CD14-positive monocyte (primary cell): ENCODE measurements around the gene FTHL17. TPM values are rescaled to one million over a fixed set of nuclear protein-coding genes. Genes with fewer than 3 reads are reported as not detected.

Experiments
- DNase-seq, 3 donors: peaks; one replicate each; pipeline ENCODE4 v3.0.0-alpha.2; 2011 to 2022
- H2AFZ ChIP-seq: 2 replicates; pipeline ENCODE4 v1.6.0; 2012; ENCODE audit warnings: mild to moderate bottlenecking, low read depth, low read length, inconsistent platforms; ENCODE audit not compliant: insufficient read depth, poor library complexity, severe bottlenecking
- H3K27ac ChIP-seq, 2 donors: 1 replicate in 1 of 2; 2 replicates in 1 of 2; pipeline ENCODE4 v1.5.1; 2012 to 2013; ENCODE audit warnings: low read length in 2 of 2, control low read depth in 1 of 2, inconsistent platforms in 1 of 2, low read depth in 1 of 2, mild to moderate bottlenecking in 1 of 2
- H3K27me3 ChIP-seq, 2 donors: one replicate each; pipeline versions ENCODE4 v1.6.0 to v1.6.1; 2011 to 2013; ENCODE audit warnings: low read length in 2 of 2; ENCODE audit not compliant: control insufficient read depth in 2 of 2, insufficient read depth in 2 of 2
- H3K36me3 ChIP-seq, 2 donors: replicated peaks in 1 of 2; 1 replicate in 1 of 2; 2 replicates in 1 of 2; pipeline versions ENCODE4 v1.5.1 to v1.6.1; 2012 to 2013; ENCODE audit warnings: low read length in 2 of 2, control low read depth in 1 of 2, inconsistent platforms in 1 of 2, mild to moderate bottlenecking in 1 of 2; ENCODE audit not compliant: insufficient read depth in 2 of 2, control insufficient read depth in 1 of 2
- H3K4me1 ChIP-seq, 2 donors: 1 replicate in 1 of 2; 2 replicates in 1 of 2; pipeline versions ENCODE4 v1.5.1 to v1.6.1; 2012 to 2013; ENCODE audit warnings: low read length in 2 of 2, control low read depth in 1 of 2, inconsistent platforms in 1 of 2, mild to moderate bottlenecking in 1 of 2, moderate library complexity in 1 of 2; ENCODE audit not compliant: insufficient read depth in 2 of 2, control insufficient read depth in 1 of 2
- H3K4me2 ChIP-seq: replicated peaks from 2 replicates; pipeline ENCODE3; 2012; ENCODE audit warnings: low read length, moderate library complexity, mild to moderate bottlenecking; ENCODE audit not compliant: poor library complexity, severe bottlenecking; ENCODE audit errors: extremely low read depth
- H3K4me3 ChIP-seq, 3 experiments: fragments of 200-600 bp in 1 of 3; sonication (generic) in 1 of 3; replicated peaks in 1 of 3; 1 replicate in 2 of 3; 2 replicates in 1 of 3; pipeline ENCODE4 v1.5.1; 2011 to 2013; ENCODE audit warnings: low read length in 3 of 3, mild to moderate bottlenecking in 3 of 3, control low read depth in 2 of 3, low read depth in 2 of 3, inconsistent platforms in 1 of 3, moderate library complexity in 1 of 3
- H3K79me2 ChIP-seq: 2 replicates; pipeline ENCODE4 v1.6.0; 2012; ENCODE audit warnings: mild to moderate bottlenecking, control low read depth, inconsistent platforms, low read length, moderate library complexity; ENCODE audit not compliant: insufficient read depth
- H3K9ac ChIP-seq: 2 replicates; pipeline ENCODE4 v1.6.0; 2017; ENCODE audit warnings: low read length, mild to moderate bottlenecking; ENCODE audit not compliant: insufficient read depth, poor library complexity, severe bottlenecking
- H3K9me3 ChIP-seq, 2 donors: replicated peaks in 1 of 2; 1 replicate in 1 of 2; 2 replicates in 1 of 2; pipeline versions ENCODE4 v1.5.1 to v1.6.1; 2012 to 2013; ENCODE audit warnings: low read length in 2 of 2, control low read depth in 1 of 2; ENCODE audit not compliant: control insufficient read depth in 1 of 2, insufficient read depth in 1 of 2
- H4K20me1 ChIP-seq: 2 replicates; pipeline ENCODE4 v1.6.0; 2012; ENCODE audit warnings: mild to moderate bottlenecking, low read length, control low read depth, moderate library complexity; ENCODE audit not compliant: insufficient read depth
- H3K27ac Mint-ChIP-seq, 7 donors: one replicate each; pipeline ENCODE4 v1.8.0; 2020; ENCODE audit warnings: mild to moderate bottlenecking in 7 of 7, mixed read lengths in 7 of 7, moderate library complexity in 6 of 7, inconsistent platforms in 2 of 7
- H3K27me3 Mint-ChIP-seq, 3 donors: one replicate each; pipeline ENCODE4 v1.8.0; 2021 to 2022; ENCODE audit warnings: low read depth in 3 of 3, mild to moderate bottlenecking in 3 of 3, mixed read lengths in 3 of 3, moderate library complexity in 3 of 3, inconsistent platforms in 1 of 3
- H3K36me3 Mint-ChIP-seq, 2 donors: one replicate each; pipeline ENCODE4 v1.8.0; 2020; ENCODE audit warnings: mixed read lengths in 2 of 2, inconsistent platforms in 1 of 2, mild to moderate bottlenecking in 1 of 2
- H3K4me1 Mint-ChIP-seq: one replicate; pipeline ENCODE4 v1.8.0; 2020; ENCODE audit warnings: mild to moderate bottlenecking, mixed read lengths
- H3K4me3 Mint-ChIP-seq, 2 donors: one replicate each; pipeline ENCODE4 v1.8.0; 2020; ENCODE audit warnings: mild to moderate bottlenecking in 2 of 2, mixed read lengths in 2 of 2, moderate library complexity in 1 of 2
- H3K9me3 Mint-ChIP-seq, 7 donors: one replicate each; pipeline ENCODE4 v1.8.0; 2020 to 2022; ENCODE audit warnings: mixed read lengths in 7 of 7, mild to moderate bottlenecking in 6 of 7, moderate library complexity in 6 of 7, inconsistent platforms in 2 of 7
- WGBS: methylation state at CpG from one replicate; pipeline ENCODE4 v1.1.5; 2013; ENCODE audit warnings: missing lambda C conversion rate; ENCODE audit not compliant: insufficient coverage; 5-methylcytosine and 5-hydroxymethylcytosine counted together
- intact Hi-C, 2 donors: fragments of 100-400 bp; cut with micrococcal nuclease; formaldehyde crosslinking; loops; one replicate each; pipeline versions ENCODE4 v1.15.0 to v1.15.1; 2023
- polyA plus RNA-seq, 3 donors: library from polyadenylated mRNA; depleted of rRNA in 1 of 3; unstranded in 2 of 3; stranded (reverse) in 1 of 3; fragments of 300-500 nt in 2 of 3; fragments of >200 nt in 1 of 3; fragmentation: Illumina TruSeq in 2 of 3; gene quantifications; 1 replicate in 2 of 3; 2 replicates in 1 of 3; pipeline ENCODE4 v1.2.3, GENCODE V29; 2012 to 2021
- TF ChIP-seq, protein P1 (sequence below): fragments of 200-600 bp; IDR thresholded peaks from one replicate; pipeline ENCODE4 v1.8.0; 2022; ENCODE audit warnings: antibody characterized with exemption, mild to moderate bottlenecking

FTHL17 gene
- polyA plus RNA-seq, 3 donors, result not detected

DNA sequence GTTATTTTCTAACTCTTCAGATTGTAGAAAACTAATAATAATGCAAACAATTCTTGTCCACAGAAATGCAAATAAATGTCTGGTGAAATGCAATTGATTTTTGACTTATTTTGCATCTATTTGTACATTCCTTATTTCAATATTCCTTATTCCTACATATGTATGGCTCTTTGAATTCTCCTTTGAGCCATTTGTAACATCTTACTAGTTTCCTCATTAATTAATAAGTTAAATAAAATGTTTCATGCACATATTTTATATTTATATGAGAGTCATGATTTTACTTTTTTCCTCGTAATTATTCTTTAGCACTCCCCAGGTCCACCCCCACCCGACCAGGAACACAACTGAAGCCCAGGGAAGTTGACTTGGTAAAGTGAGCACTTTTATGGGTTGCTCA, 2.7 kb upstream of the FTHL17 start:
- no peak overlapping the region for H3K27ac ChIP-seq
- Mint-ChIP-seq H3K27ac (no peak overlapping the region), H3K36me3 (no peaks in the 10 kb centered on the region), H3K9me3 (peaks cover 8 to 31% (median 14%) of the 10 kb centered on the region in 7 donors), H3K4me1 (no peaks in the 10 kb centered on the region), H3K27me3 (peaks cover 0 to 2% (median 0%) of the 10 kb centered on the region in 3 donors), H3K4me3 (no peak overlapping the region)
- no peak overlapping the region for H3K4me2 ChIP-seq
- H3K36me3 ChIP-seq, result no peaks in the 10 kb centered on the region
- H3K4me1 ChIP-seq, result no peaks in the 10 kb centered on the region
- no CpG with 5 or more reads among the region's 2 CpGs for WGBS
- no peak overlapping the region for H3K9ac ChIP-seq
- H3K4me3 ChIP-seq, result no peak overlapping the region
- no peaks in the 10 kb centered on the region for H3K27me3 ChIP-seq
- TF ChIP-seq, protein P1, sequence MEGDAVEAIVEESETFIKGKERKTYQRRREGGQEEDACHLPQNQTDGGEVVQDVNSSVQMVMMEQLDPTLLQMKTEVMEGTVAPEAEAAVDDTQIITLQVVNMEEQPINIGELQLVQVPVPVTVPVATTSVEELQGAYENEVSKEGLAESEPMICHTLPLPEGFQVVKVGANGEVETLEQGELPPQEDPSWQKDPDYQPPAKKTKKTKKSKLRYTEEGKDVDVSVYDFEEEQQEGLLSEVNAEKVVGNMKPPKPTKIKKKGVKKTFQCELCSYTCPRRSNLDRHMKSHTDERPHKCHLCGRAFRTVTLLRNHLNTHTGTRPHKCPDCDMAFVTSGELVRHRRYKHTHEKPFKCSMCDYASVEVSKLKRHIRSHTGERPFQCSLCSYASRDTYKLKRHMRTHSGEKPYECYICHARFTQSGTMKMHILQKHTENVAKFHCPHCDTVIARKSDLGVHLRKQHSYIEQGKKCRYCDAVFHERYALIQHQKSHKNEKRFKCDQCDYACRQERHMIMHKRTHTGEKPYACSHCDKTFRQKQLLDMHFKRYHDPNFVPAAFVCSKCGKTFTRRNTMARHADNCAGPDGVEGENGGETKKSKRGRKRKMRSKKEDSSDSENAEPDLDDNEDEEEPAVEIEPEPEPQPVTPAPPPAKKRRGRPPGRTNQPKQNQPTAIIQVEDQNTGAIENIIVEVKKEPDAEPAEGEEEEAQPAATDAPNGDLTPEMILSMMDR, result no peak
- H2AFZ ChIP-seq, result no peak overlapping the region
- no peaks in the 10 kb centered on the region for H4K20me1 ChIP-seq
- peaks cover 3 to 4% of the 10 kb centered on the region in 2 donors for H3K9me3 ChIP-seq
- intact Hi-C loops, result no loop called here
- DNase-seq, result no peak
- H3K79me2 ChIP-seq, result no peaks in the 10 kb centered on the region

DNA sequence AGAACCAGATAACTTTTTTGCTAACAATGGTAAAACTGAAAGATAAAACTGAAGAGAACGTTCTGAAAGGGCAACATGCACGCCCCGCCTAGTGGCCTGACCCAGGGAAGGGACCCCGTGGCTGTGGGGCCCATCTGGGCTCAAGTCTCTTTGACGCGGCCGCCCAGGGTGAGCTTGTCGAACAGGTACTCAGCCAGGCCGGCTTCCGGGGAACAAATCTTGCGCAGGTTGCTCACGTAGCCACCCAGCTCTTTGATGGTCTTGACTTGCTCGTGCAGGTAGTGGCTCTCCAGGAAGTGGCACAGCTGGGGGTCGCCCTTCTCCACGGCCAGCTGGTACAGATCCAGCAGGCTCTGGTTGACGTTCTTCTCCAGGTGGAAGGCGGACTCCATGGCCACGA, 579 bp downstream of the FTHL17 start:
- Mint-ChIP-seq H3K27ac (no peak overlapping the region), H3K27me3 (peaks cover 0 to 6% (median 2%) of the 10 kb centered on the region in 3 donors), H3K36me3 (no peaks in the 10 kb centered on the region), H3K4me3 (no peak overlapping the region), H3K9me3 (peaks cover 8 to 23% (median 10%) of the 10 kb centered on the region in 7 donors), H3K4me1 (no peaks in the 10 kb centered on the region)
- DNase-seq, result no peak
- H3K27me3 ChIP-seq, result no peaks in the 10 kb centered on the region
- H3K36me3 ChIP-seq, result no peaks in the 10 kb centered on the region
- H3K79me2 ChIP-seq, result no peaks in the 10 kb centered on the region
- WGBS, result 92% methylated on average over 15 of the region's 18 CpGs
- H2AFZ ChIP-seq, result no peak overlapping the region
- H3K4me1 ChIP-seq, result no peaks in the 10 kb centered on the region
- H3K4me2 ChIP-seq, result no peak overlapping the region
- no peak overlapping the region for H3K27ac ChIP-seq
- H3K4me3 ChIP-seq, result no peak overlapping the region
- intact Hi-C loops, result no loop called here
- TF ChIP-seq, protein P1, result no peak
- no peaks in the 10 kb centered on the region for H4K20me1 ChIP-seq
- peaks cover 3 to 8% of the 10 kb centered on the region in 2 donors for H3K9me3 ChIP-seq
- no peak overlapping the region for H3K9ac ChIP-seq
